Subcutaneous abdominal adipose tissue (tissue), 5 donors: ENCODE measurements around the gene KCNK16.

Source experiments
- H3K27ac ChIP-seq: one replicate; pipeline ENCODE4 v1.7.0; 2013; ENCODE audit warnings: low read depth, mild to moderate bottlenecking, inconsistent platforms, low read length, moderate library complexity
- H3K27me3 ChIP-seq, 5 donors: one replicate each; pipeline ENCODE4 v1.7.0; 2013; ENCODE audit warnings: low read length in 5 of 5, inconsistent platforms in 1 of 5; ENCODE audit not compliant: control insufficient read depth in 5 of 5, insufficient read depth in 4 of 5
- H3K36me3 ChIP-seq, 5 donors: one replicate each; pipeline ENCODE4 v1.7.0; 2013; ENCODE audit warnings: low read length in 5 of 5; ENCODE audit not compliant: control insufficient read depth in 5 of 5, insufficient read depth in 5 of 5
- H3K4me1 ChIP-seq, 5 donors: one replicate each; pipeline ENCODE4 v1.7.0; 2013; ENCODE audit warnings: low read length in 5 of 5, mild to moderate bottlenecking in 3 of 5, moderate library complexity in 1 of 5; ENCODE audit not compliant: control insufficient read depth in 5 of 5, insufficient read depth in 5 of 5
- H3K4me3 ChIP-seq, 5 donors: one replicate each; pipeline ENCODE4 v1.7.0; 2013; ENCODE audit warnings: low read length in 5 of 5, low read depth in 1 of 5
- H3K9ac ChIP-seq, 5 donors: one replicate each; pipeline ENCODE4 v1.7.0; 2013; ENCODE audit warnings: low read length in 5 of 5, mild to moderate bottlenecking in 4 of 5, moderate library complexity in 3 of 5
- H3K9me3 ChIP-seq, 5 donors: one replicate each; pipeline ENCODE4 v1.7.0; 2013; ENCODE audit warnings: low read length in 5 of 5; ENCODE audit not compliant: control insufficient read depth in 5 of 5
- donor health status: healthy.
- donor health status: healthy.
- donor health status: healthy.
- donor health status: healthy.
- donor health status: healthy.

Gene KCNK16

DNA sequence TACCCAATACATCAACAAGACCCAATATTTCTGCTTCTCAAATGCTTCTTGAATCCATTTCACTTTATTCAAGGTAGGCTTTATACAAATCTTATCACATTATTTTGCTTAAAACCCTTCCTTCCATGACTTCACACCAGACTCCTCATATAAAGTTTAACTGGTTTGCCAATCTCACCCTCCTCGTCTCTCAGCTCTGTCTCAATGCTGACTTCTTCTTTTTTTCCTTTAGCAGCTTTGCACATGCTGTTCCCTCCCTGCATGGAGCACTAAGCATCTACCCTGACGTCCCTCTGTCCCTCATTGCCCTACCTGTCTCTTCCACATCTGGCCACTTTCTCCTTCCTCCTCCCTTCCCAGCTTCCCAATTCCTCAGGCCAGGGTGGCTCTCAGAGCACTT is 39.7 kb downstream of the KCNK16 start:
- H3K27ac ChIP-seq = no peak overlapping the region
- peaks cover 0 to 5% (median 0%) of the 10 kb centered on the region in 5 donors for H3K27me3 ChIP-seq
- H3K9ac ChIP-seq = no peak overlapping the region
- no peaks in the 10 kb centered on the region for H3K36me3 ChIP-seq
- H3K4me1 ChIP-seq = peaks cover 2 to 8% (median 5%) of the 10 kb centered on the region in 5 donors
- H3K9me3 ChIP-seq = no peaks in the 10 kb centered on the region
- H3K4me3 ChIP-seq = no peak overlapping the region

DNA sequence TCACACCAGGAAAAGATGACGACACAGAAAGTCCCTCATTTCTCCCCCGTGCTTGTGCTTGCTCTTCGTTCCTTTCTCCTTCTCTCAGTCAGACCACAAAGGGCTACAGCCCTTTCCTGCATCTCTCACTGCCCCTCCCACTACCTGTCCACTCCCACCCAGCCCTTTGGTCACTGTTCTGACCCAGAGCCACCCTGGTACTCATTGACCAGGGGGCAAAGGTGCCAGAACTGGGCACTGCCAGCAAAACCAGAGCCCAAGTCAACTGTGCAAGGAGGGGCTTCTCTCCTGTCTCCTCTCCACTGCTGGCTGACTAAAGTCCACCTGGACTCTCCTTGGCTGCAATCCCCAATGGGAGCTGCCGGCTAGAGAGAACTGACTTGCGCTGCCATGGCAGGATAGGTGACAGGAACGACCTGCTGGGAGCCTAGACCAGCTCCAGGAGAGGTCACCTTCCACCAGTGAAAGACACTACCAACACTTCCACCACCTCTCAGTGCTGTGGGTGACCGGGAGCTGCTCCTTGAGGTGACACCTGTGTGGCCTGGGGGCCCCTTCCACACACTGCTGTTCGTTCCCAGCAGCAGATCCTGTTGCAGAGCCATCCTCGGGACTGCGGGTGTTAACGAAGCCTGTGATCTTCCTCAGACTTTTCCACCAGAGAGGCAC is 41.1 kb downstream of the KCNK16 start:
- Histone ChIP-seq H3K36me3 (no peaks in the 10 kb centered on the region), H3K4me3 (no peak overlapping the region), H3K27me3 (peaks cover 0 to 5% (median 0%) of the 10 kb centered on the region in 5 donors), H3K9ac (no peak overlapping the region), H3K27ac (no peak overlapping the region), H3K4me1 (peaks cover 2 to 8% (median 5%) of the 10 kb centered on the region in 5 donors), H3K9me3 (no peaks in the 10 kb centered on the region)

DNA sequence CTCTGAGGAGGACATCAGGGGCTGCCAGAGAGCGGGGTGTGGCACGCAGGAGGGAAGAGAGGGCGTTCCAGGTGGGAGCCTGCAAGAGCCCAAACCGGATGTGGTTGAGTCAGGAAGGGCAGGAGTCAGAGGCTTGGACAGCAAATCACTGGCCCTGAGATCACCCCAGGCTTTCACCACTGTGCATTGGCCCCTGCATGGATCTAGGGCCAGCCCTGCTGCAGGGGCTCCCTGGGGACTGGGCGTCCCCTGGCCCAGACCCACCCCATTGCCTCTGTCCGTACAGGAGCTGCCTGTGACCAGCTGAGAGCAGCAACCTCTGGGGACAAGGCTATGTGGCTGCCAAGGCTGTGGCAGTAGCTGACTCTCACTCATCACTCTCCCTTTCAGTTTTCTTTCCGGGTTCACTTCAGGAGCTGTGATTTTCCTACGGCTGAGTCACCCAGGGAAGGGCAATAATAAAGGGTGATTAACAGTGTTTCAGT is 42.2 kb downstream of the KCNK16 start:
- no peaks in the 10 kb centered on the region for H3K36me3 ChIP-seq
- H3K9ac ChIP-seq = no peak overlapping the region
- peaks cover 0 to 5% (median 0%) of the 10 kb centered on the region in 5 donors for H3K27me3 ChIP-seq
- no peak overlapping the region for H3K27ac ChIP-seq
- H3K4me1 ChIP-seq = peaks cover 2 to 8% (median 5%) of the 10 kb centered on the region in 5 donors
- no peak overlapping the region for H3K4me3 ChIP-seq
- H3K9me3 ChIP-seq = no peaks in the 10 kb centered on the region

DNA sequence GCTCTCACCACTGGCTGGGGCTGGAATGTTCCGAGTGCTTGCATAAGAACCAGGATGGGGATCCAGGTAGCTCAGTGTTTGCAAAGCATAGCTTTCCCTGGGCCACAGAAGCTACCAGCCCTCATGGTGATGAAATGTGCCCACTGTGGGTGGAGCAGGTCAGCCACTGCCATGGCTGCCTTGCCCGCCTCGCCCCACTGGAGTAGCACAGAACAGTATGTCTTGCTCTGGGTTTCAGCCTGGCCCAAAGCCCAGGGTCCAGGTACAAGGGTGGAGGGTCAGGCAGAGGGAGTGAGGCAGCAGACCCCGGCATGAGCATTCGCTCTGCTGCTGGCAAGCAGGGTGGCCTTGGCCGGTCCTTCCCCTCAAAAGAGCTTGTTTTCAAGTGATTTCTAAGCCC is 43.0 kb downstream of the KCNK16 start:
- no peak overlapping the region for H3K27ac ChIP-seq
- H3K9me3 ChIP-seq = no peaks in the 10 kb centered on the region
- no peak overlapping the region for H3K9ac ChIP-seq
- H3K4me3 ChIP-seq = no peak overlapping the region
- no peaks in the 10 kb centered on the region for H3K36me3 ChIP-seq
- peaks cover 2 to 8% (median 5%) of the 10 kb centered on the region in 5 donors for H3K4me1 ChIP-seq
- peaks cover 0 to 5% (median 0%) of the 10 kb centered on the region in 5 donors for H3K27me3 ChIP-seq

- peaks cover 0 to 5% (median 0%) of the 10 kb centered on the region in 5 donors for H3K27me3 ChIP-seq
- H3K9me3 ChIP-seq = no peaks in the 10 kb centered on the region
- H3K9ac ChIP-seq = no peak overlapping the region
- peaks cover 2 to 8% (median 5%) of the 10 kb centered on the region in 5 donors for H3K4me1 ChIP-seq
- no peak overlapping the region for H3K27ac ChIP-seq
- H3K36me3 ChIP-seq = no peaks in the 10 kb centered on the region
- H3K4me3 ChIP-seq = no peak overlapping the region
These were observed 46.0 kb downstream of the KCNK16 start for GRCh38 chr6:39276379-39276995.

- Histone ChIP-seq H3K4me1 (no peaks in the 10 kb centered on the region), H3K9me3 (no peaks in the 10 kb centered on the region), H3K4me3 (no peak overlapping the region), H3K36me3 (no peaks in the 10 kb centered on the region), H3K27me3 (no peaks in the 10 kb centered on the region), H3K9ac (no peak overlapping the region), H3K27ac (no peak overlapping the region)
These were observed 47.6 kb downstream of the KCNK16 start for GRCh38 chr6:39274903-39275302.

- Histone ChIP-seq H3K9me3 (no peaks in the 10 kb centered on the region), H3K9ac (no peak overlapping the region), H3K36me3 (no peaks in the 10 kb centered on the region), H3K27me3 (no peaks in the 10 kb centered on the region), H3K4me3 (no peak overlapping the region), H3K27ac (no peak overlapping the region), H3K4me1 (no peaks in the 10 kb centered on the region)
These were observed 48.0 kb downstream of the KCNK16 start for GRCh38 chr6:39274471-39274870.

DNA sequence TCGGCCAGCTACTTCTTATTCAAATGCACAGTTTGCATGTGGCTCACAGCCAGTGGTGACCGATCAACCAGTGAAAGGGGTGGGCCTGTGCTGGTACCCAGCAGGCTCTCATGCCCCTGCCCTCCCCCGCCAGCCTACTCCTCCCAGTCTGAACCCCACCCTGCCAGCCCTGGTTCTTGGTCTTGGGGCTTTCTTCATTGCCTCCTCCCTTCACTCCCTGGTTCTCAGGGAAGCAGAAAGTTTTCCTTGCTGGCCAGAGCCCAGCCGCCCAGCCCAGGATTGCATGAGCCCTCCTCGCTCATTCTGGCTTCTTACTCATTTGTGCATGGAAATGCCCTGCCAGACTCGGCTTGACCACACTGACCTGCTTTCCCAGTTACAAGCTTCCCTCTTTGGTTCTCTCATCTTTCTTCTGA is 49.1 kb downstream of the KCNK16 start:
- no peaks in the 10 kb centered on the region for H3K9me3 ChIP-seq
- no peaks in the 10 kb centered on the region for H3K4me1 ChIP-seq
- no peak overlapping the region for H3K4me3 ChIP-seq
- H3K36me3 ChIP-seq = no peaks in the 10 kb centered on the region
- H3K9ac ChIP-seq = no peak overlapping the region
- no peaks in the 10 kb centered on the region for H3K27me3 ChIP-seq
- no peak overlapping the region for H3K27ac ChIP-seq

GRCh38 chr6:39269961-39270360 is 52.5 kb downstream of the KCNK16 start:
- H3K9ac ChIP-seq = no peak overlapping the region
- no peaks in the 10 kb centered on the region for H3K36me3 ChIP-seq
- no peaks in the 10 kb centered on the region for H3K27me3 ChIP-seq
- no peaks in the 10 kb centered on the region for H3K9me3 ChIP-seq
- H3K4me1 ChIP-seq = no peaks in the 10 kb centered on the region
- H3K4me3 ChIP-seq = no peak overlapping the region
- H3K27ac ChIP-seq = no peak overlapping the region

- no peak overlapping the region for H3K4me3 ChIP-seq
- no peak overlapping the region for H3K27ac ChIP-seq
- H3K4me1 ChIP-seq = peaks cover 0 to 3% (median 2%) of the 10 kb centered on the region in 5 donors
- no peaks in the 10 kb centered on the region for H3K9me3 ChIP-seq
- no peaks in the 10 kb centered on the region for H3K27me3 ChIP-seq
- no peaks in the 10 kb centered on the region for H3K36me3 ChIP-seq
- no peak overlapping the region for H3K9ac ChIP-seq
These were observed 53.8 kb downstream of the KCNK16 start for GRCh38 chr6:39268721-39269120.
